NCI-H2227 treated with DMSO at 0.1 percent for 48 hours (cell line): Measurements from ENCODE around the gene PAX9.
"Not testable (repeated sequence)": the region's sequence is repeated elsewhere in the genome, so short reads cannot be mapped to it uniquely, and the experiment has no call there.

Experiments
- DNase-seq: peaks from one replicate; lab custom pipeline; 2025; lab: John Stamatoyannopoulos, UW

The PAX9 gene

DNA sequence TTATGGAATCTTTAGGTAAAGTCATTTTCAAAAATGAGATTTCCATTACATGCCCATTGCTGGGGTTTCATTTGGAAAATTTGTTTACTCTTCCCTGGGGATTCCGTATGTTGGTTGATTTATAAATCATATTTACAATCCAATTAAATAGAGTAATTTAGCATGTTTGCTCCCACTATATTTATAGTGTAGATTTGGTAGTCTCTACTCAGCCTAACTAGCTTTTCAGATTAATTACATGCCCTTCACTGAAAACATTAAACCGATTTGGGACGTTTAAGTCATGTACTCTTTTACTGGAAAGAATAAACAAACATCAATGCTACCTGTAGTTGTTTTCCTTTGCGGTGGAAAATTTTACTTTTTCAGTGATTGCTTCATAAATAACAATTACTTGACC is 10.4 kb downstream of the PAX9 start:
- DNase-seq, result no peak

DNA sequence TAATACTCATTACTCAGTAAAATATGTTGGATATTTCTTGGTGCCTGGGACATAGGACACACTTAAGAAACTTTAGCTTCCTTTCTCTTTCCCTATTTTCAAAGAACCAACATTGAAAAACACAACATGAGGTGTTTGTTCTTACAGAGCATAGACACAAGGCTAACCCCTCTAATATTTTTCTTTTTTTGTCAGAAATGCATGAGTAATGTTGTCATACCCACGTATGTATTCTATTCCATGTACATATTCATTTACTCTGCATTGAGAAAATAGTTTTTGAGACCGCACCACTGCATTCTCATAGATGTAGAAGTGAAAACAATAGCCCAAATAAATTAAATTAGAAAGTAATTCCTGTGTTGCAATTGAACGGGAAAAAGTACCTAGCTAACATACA is 13.0 kb downstream of the PAX9 start:
- no peak for DNase-seq

DNA sequence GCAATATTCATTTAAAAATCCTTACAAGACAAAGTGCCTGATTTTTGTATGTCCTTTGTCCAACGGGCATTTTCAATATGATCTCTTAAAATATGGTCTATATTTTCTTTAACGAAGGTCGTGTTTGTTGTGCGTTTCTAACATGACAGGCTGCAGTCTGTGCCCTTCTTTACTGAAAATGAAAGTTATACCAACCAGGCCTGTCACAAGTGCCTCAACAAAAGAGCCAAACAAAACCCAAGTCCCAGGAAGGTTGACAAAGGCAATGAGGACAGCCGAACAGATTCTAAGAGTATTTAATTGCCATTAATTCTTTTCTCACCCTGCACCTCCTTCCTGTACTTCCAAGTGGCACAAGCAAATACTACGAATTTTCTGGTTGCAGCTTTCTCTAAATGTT is 13.9 kb downstream of the PAX9 start:
- no peak for DNase-seq

DNA sequence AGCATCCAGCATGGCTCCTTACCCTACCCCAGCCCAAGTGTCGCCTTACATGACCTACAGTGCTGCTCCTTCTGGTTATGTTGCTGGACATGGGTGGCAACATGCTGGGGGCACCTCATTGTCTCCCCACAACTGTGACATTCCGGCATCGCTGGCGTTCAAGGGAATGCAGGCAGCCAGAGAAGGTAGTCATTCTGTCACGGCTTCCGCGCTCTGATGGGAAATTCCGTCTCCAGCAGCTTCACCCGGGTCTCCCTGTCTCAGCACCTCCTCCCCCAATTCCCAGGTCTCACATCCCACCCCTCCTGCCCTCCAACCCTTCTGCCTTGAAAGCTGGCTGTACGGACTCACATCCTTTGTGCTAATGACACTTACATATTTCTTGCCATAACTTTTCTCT is 14.6 kb downstream of the PAX9 start:
- no peak for DNase-seq

DNA sequence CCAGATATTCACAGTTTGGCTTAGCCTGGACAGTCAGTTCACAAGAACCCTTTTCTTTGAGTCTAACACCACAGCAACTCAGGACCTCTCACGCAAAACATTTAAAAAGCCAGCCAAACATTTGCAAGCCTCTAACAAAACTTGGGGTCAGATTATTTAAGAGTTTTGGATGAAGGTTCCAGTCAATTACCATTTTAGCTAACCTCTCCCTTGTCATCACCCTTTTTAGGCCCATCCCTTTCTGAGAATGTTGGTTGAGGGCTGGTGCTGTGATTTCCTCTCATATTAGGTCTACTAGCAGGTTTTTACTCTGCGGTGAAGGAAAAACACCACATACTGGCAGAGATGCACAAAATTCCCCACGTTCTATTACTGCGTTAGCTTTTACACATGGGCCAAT is 20.7 kb downstream of the PAX9 start:
- no peak for DNase-seq

- no peak for DNase-seq
These were observed 21.5 kb downstream of the PAX9 start for GRCh38 chr14:36683083-36683724.

GRCh38 chr14:36684946-36685345 is 23.3 kb downstream of the PAX9 start:
- DNase-seq, result no peak

DNA sequence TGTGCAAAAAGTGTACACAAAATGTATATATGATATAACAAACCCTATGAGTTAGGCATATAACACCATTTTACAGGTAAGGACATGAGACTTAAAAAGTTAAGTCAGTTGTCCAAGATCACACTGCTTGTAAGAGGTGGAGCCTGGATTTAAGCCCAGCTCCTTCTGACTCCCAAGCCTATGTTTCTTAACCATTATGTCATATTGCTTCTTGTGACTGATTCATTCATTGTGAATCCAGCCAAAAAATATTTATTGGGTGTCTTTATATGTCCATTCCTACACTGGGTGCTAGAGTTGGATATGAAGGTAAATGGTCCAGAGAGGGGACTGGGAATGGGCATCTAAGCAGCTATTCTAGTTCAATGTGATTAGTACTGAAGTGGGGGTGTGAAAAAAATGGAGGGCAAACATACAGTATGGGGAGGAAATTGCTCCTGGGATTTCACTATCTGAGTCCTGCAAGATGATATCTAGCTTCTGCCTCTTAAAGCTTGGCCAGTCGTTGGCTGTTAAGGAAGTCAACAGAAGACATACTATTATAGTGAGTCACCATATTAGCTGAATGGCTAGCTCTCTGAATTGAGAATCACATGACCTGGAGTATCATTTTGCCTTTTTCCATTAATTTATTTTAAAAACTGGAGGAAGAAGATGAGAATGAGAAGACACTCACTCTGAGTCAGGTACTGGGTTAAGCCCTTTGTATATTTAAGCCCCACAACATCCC is 28.8 kb downstream of the PAX9 start:
- no peak for DNase-seq

DNA sequence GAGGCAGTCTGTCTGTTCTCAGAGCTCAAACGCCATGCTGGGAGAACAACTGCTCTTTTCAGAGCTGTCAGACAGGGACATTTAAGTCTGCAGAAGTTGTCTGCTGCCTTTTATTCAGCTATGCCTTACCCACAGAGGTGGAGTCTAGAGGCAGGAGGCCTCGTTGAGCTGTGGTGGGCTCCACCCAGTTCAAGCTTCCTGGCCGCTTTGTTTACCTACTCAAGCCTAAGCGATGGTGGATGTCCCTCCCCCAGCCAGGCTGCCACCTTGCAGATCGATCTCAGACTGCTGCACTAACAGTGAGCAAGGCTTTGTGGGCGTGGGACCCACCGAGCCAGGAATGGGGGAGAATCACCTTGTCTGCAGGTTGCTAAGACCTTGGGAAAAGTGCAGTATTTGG is 37.8 kb downstream of the PAX9 start:
- not testable (repeated sequence) for DNase-seq

GRCh38 chr14:36700651-36701050 is 39.0 kb downstream of the PAX9 start:
- no peak for DNase-seq

DNA sequence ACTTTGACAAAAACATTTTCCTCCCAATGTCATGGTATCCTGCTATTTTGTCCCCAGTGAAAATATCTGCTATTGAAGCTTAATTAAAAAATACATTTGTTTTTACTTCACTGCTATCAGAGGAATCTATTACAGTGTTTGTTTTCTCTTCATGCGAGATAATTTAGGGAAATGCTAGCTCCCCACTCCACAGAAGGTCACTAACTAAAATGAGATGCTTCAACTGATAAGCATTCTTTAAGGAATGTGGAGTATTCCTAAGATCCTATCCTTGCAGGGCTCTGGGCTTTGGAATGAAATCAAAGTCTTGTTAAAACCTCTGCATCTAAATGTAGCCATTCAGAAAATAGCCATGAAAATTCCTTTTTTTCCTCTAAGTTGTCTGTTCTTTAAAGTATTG is 39.5 kb downstream of the PAX9 start:
- no peak for DNase-seq

GRCh38 chr14:36702474-36702873 is 40.8 kb downstream of the PAX9 start:
- DNase-seq, result no peak

DNA sequence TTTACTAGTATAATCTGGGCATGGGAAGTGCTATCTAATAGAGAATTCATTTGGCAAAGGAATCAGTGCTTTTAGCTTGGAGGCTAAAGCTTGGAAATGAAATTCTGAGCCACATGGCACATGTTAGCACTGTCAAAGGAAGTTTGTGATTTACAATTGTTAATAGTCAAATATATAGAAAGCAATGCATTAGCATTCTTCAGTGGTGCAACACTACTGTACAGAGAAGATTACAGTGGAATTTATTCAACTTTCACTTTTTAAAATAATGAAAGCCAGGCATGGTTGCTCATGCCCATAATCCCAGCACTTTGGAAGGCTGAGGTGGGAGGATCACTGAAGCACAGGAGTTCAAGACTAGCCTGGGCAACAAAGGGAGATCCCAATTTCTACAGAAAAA is 45.9 kb downstream of the PAX9 start:
- no peak for DNase-seq

DNA sequence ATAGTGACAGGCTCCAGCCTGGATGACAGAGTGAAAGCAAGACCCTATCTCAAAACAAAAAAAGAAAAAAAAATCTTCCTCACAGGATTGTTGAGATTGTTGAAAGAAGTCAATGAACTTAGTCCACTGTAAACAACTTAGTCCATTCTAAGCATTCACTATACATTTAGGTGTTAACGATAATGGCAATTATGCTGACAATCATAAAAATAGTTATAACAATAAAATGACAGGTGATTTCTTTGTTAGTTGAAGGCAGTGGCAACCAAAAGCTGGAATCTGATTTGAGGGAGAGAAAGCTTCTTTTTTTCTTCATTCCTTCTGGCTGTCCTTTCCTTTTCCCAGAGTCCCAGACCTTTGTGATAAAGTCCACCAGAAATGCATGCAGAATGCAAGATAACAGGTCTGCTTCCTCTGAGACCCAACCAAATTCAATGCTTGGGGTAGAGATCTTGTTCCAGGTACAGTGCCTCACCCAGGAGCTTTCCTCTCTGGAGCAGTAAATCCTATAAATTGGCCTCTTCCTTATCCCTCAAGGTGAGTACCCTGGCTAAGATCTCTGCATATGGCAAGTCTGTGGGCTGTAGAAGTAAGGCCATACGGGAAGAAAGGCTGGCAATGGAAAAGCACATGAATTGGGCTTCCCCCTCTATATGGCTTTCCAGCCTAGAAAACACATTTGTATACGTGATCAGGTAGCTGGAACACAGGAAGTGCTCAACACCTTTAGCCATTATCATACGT is 52.5 kb downstream of the PAX9 start:
- no peak for DNase-seq

- DNase-seq, result no peak
These were observed 55.0 kb downstream of the PAX9 start for GRCh38 chr14:36716614-36717184.

DNA sequence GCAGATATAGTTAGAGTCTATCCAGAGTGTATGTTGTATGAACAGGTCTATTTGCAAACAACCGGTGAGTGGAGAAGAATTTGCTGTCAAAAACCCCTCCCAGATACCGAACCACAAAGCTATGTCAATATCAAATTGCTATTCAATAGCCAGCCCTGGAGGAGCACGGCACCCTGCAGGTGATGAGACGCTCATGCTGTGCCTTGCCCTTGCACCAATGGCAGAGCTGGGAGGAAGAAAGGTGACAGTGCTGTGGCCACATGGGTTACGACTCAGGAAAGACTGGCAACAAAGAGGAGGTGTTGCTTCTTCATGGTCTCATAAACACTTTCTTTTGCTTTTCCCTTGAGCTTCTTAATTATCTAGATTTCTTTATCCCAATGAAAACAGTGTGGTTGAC is 55.7 kb downstream of the PAX9 start:
- DNase-seq, result no peak

GRCh38 chr14:36718216-36718615 is 56.6 kb downstream of the PAX9 start:
- no peak for DNase-seq

DNA sequence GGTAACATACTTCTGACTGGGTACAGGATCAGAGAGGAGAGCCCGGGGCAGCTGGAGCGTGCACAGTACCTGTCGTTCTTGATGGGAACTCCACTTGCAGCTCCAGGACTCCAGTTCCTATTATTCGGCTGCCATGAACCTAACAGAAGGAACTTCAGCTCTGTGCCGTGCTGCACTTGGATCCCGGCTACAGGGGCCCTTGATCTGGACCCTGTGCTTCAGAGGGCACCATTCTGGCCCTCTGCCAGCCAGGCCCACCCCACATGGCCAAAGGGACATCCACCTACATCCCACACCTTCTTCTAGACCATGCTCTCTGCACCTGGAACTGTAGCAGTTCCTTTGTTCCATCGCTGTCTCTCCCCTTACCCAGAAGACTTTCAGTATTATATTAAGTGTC is 58.2 kb downstream of the PAX9 start:
- DNase-seq, result no peak

DNA sequence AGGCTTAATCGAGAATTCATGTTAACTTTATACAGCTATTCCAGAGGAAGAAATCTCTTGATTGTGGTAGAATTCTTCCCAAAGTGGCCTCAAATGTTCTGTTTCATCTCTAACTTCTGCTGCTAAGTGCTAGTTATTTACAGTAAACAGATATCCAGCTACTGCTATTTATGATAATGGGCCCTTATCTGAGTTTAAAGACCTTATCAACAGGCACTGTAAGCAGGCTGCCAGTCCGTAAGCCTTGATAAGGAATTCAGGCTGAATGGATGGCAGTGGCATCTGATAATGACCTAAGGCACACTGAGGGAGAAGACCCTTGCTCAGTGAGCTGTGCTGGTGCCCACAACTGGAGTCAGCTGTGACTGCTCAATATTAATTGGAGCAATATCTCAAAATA is 59.0 kb downstream of the PAX9 start:
- no peak for DNase-seq

GRCh38 chr14:36721877-36722276 is 60.2 kb downstream of the PAX9 start:
- DNase-seq, result no peak

DNA sequence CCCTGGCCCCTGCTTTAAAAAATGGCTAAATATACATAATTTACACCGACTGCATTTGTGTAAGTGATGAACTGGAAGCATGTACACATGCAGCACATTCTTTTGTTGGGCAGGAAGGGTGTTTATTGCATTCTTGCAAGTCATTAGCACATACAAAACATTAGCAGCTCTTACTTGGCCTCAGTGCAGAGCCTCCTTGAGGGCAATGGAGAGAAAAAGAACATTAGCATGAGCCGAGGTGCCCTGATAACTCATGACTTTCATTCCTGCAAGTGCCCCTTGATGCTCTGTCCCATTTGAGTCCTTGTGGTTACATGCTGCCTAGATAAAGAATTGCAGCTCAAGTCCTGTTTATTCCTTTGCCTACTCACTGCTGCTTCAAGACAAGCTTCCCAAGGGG is 61.9 kb downstream of the PAX9 start:
- no peak for DNase-seq

DNA sequence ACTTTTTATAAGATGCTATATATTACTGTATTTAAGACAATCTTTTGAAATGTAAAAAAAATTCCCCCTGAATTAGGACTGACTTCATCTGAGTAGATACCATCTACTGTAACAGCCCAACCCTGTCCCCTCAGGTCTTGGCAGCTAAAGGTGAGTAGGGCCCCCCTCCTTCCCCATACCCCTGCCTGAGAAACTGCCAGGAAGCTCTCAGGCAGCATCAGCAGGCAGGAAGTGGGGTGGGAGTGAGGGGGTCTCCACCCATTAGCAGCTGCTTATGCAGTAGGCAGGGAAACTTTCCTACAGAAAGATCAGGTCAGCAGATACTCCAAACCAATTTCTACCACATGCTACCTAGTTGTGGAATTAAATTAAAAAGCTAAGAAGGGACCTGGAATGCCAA is 62.5 kb downstream of the PAX9 start:
- no peak for DNase-seq

- no peak for DNase-seq
These were observed 64.5 kb downstream of the PAX9 start for GRCh38 chr14:36726128-36726527.
